Subcutaneous abdominal adipose tissue (tissue), 5 donors: ENCODE measurements around the gene CCSER1.

ENCODE experiments used
- H3K27ac ChIP-seq: one replicate; pipeline ENCODE4 v1.7.0; 2013; ENCODE audit warnings: low read depth, mild to moderate bottlenecking, inconsistent platforms, low read length, moderate library complexity
- H3K27me3 ChIP-seq, 5 donors: one replicate each; pipeline ENCODE4 v1.7.0; 2013; ENCODE audit warnings: low read length in 5 of 5, inconsistent platforms in 1 of 5; ENCODE audit not compliant: control insufficient read depth in 5 of 5, insufficient read depth in 4 of 5
- H3K36me3 ChIP-seq, 5 donors: one replicate each; pipeline ENCODE4 v1.7.0; 2013; ENCODE audit warnings: low read length in 5 of 5; ENCODE audit not compliant: control insufficient read depth in 5 of 5, insufficient read depth in 5 of 5
- H3K4me1 ChIP-seq, 5 donors: one replicate each; pipeline ENCODE4 v1.7.0; 2013; ENCODE audit warnings: low read length in 5 of 5, mild to moderate bottlenecking in 3 of 5, moderate library complexity in 1 of 5; ENCODE audit not compliant: control insufficient read depth in 5 of 5, insufficient read depth in 5 of 5
- H3K4me3 ChIP-seq, 5 donors: one replicate each; pipeline ENCODE4 v1.7.0; 2013; ENCODE audit warnings: low read length in 5 of 5, low read depth in 1 of 5
- H3K9ac ChIP-seq, 5 donors: one replicate each; pipeline ENCODE4 v1.7.0; 2013; ENCODE audit warnings: low read length in 5 of 5, mild to moderate bottlenecking in 4 of 5, moderate library complexity in 3 of 5
- H3K9me3 ChIP-seq, 5 donors: one replicate each; pipeline ENCODE4 v1.7.0; 2013; ENCODE audit warnings: low read length in 5 of 5; ENCODE audit not compliant: control insufficient read depth in 5 of 5
- donor health status: healthy.
- donor health status: healthy.
- donor health status: healthy.
- donor health status: healthy.
- donor health status: healthy.

Gene CCSER1

DNA sequence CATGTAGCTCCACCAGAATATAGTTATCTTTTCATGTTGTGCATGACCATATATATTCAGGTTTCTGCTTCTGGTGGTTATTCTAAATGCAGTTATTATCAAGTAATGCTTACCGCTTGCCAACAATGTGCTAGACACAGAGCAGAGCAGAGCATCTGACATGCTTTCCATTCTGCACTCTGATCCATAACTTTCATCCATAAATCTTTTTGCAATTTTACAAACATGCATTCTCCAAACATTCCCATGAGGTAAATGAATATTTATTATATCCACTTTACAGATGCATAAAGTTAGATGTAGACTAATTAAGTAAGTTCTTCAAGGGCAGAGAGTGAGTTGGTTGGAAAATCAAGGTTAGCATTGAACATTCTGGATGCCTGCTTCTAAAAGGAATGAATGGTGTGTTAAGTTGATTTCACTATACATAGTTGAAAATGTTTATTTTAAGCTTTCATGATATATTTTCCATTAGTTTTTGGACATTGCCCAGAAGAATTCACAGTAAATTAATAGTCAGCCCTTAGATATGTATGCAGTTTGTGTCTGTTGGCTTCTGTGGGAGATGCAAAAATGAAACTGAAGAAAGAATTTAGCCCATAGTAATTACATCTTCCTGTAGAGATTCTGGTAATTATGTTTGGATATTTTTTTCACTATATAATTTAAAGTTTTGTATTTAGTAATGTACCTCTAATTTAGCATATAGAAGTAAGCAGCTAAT is 867.8 kb downstream of the CCSER1 start:
- H3K4me1 ChIP-seq: no peaks in the 10 kb centered on the region
- no peaks in the 10 kb centered on the region for H3K36me3 ChIP-seq

DNA sequence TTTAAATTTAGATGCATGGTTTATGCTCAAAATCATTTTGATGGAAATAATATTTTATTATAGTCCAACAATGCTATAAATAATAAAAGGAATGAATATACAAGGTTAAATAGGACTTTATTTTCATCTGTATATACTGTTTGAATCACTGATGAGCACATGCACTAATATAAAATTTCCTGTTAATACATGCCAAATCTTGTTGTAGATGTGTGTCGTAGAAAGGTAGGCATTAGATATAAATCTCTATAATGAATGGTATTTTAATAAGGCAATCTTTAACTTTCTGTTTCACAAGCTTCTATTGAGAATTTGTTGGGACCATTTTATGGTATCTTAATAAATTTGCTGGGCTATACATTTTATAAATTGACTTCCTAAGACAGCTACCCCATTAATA is 868.8 kb downstream of the CCSER1 start:
- no peak overlapping the region for H3K9ac ChIP-seq
- no peaks in the 10 kb centered on the region for H3K9me3 ChIP-seq
- H3K36me3 ChIP-seq: no peaks in the 10 kb centered on the region
- H3K4me3 ChIP-seq: no peak overlapping the region
- no peaks in the 10 kb centered on the region for H3K27me3 ChIP-seq
- H3K4me1 ChIP-seq: no peaks in the 10 kb centered on the region
- no peak overlapping the region for H3K27ac ChIP-seq

More for the DNA sequence above, 867.8 kb downstream of the CCSER1 start:
- Histone ChIP-seq H3K9ac (no peak overlapping the region), H3K27ac (no peak overlapping the region), H3K9me3 (no peaks in the 10 kb centered on the region), H3K4me3 (no peak overlapping the region), H3K27me3 (no peaks in the 10 kb centered on the region)

DNA sequence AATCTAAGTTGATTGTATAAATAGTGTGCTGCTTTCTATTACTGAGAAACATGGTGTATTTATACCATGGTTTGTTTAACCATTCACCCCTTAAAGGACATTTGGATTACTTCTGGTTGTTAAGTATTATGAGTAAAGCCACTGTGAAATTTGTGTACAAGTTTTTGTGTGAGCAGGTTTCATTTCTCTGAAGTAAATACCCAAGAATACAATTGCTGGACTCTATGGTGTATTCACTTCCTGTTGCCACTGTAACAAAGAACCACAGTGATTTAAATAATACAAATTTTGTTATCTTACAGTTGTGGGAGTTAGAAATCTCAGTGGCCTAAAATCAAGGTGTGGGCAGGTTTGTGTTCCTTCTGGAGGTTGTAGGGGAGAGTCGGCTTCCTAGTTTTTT is 869.6 kb downstream of the CCSER1 start:
- no peak overlapping the region for H3K4me3 ChIP-seq
- no peaks in the 10 kb centered on the region for H3K36me3 ChIP-seq
- no peaks in the 10 kb centered on the region for H3K9me3 ChIP-seq
- H3K4me1 ChIP-seq: no peaks in the 10 kb centered on the region
- H3K27ac ChIP-seq: no peak overlapping the region
- H3K9ac ChIP-seq: no peak overlapping the region
- no peaks in the 10 kb centered on the region for H3K27me3 ChIP-seq

DNA sequence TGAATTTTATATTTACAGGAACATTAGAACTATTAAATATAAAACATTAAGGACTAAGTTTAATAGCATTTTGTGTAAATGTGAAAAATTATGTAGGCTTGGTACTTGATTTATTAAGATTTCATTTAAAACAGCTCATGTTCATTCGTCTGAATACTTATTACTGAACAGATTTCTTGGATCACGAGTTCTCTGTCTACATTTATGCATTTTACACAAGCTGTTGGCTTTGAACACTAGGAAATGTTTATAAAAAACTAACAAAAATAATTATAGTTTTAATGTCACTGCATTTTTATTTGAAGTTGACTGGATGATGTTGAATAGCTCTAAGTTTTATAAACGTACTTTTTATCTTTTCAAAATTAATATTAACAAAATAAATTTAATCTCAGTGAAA is 888.7 kb downstream of the CCSER1 start:
- no peaks in the 10 kb centered on the region for H3K36me3 ChIP-seq
- H3K27ac ChIP-seq: no peak overlapping the region
- no peaks in the 10 kb centered on the region for H3K4me1 ChIP-seq
- no peak overlapping the region for H3K9ac ChIP-seq
- no peaks in the 10 kb centered on the region for H3K9me3 ChIP-seq
- no peaks in the 10 kb centered on the region for H3K27me3 ChIP-seq
- no peak overlapping the region for H3K4me3 ChIP-seq

DNA sequence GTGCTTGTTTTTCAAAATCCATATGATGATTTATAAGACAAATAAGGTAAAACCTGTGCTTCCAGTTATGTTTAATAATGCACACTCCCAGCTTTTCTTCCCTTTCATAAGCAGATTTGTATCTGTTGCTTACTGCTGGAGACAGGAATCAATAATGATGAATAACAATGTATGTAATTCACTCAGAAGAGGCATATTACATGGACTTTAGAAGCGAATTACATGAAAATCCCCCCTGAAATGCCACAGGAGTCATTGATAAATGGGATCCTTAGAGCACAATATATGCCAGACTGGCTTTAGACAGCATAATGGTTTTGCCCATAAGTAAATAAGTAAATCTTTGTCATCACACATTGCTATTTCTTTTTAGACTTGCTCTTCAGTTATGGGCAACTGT is 892.3 kb downstream of the CCSER1 start:
- Histone ChIP-seq H3K27ac (no peak overlapping the region), H3K27me3 (no peaks in the 10 kb centered on the region), H3K9ac (no peak overlapping the region), H3K4me1 (no peaks in the 10 kb centered on the region), H3K36me3 (no peaks in the 10 kb centered on the region), H3K4me3 (no peak overlapping the region), H3K9me3 (no peaks in the 10 kb centered on the region)

DNA sequence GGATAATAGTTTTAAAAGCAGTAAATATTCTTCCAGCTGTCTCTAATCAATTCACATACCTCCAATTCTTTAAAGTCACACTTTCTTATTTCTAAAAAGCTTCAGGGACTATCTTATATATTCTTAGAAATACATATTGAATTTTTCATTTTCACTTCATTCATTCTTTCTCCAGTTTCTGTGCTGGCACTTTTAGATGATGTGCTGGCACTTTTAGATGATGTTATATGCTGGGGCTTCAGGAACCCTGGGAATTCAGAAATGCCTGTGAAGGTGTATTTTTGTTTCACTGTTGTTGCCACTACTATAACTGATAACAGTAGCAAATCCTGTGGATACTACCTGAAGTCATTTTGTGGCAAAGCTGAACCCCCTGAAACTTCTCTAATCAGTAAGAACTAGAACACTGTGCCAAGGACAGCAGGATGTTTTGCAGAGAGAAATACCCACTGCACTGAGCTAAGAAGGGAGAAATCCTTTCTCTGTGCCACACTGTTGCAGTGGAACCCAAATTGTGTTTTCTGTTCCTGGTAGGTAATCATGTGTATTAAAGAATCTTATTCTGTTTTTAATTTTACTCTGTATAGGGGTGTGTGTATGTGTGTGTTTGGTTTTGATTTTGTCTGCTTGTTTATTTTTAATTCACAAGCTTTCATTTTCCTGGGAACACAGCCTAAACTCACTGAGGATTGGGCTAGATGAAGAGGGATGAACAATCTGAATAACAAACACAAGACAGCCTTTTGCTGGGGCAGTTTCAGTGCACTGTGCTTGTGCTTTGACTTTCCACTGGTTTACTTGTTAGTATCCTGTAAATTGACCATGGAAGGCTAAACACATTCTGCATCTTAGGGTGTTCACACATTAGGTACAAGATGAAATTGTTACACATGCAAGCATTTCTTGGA is 898.3 kb downstream of the CCSER1 start:
- H3K9me3 ChIP-seq: no peaks in the 10 kb centered on the region
- no peak overlapping the region for H3K4me3 ChIP-seq
- H3K27me3 ChIP-seq: no peaks in the 10 kb centered on the region
- H3K4me1 ChIP-seq: no peaks in the 10 kb centered on the region
- H3K36me3 ChIP-seq: no peaks in the 10 kb centered on the region
- no peak overlapping the region for H3K9ac ChIP-seq
- no peak overlapping the region for H3K27ac ChIP-seq

DNA sequence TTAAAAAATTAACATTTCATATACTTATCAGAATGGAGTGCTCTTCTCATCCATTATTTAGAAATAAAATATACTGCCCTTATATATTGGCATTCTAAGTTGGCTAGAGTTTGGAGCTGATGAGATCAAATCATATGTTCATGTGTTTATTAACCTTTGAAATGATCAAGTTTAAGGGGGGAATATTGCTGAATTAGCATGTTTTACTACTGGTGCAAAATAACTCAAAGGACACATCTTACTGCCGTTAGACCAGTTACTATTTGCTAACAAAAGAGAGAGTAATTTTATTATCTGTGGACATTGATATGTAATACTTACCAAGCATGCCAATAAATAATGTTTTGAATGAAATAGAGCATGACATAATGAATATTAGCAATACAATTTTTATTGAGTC is 901.0 kb downstream of the CCSER1 start:
- H3K36me3 ChIP-seq: no peaks in the 10 kb centered on the region

DNA sequence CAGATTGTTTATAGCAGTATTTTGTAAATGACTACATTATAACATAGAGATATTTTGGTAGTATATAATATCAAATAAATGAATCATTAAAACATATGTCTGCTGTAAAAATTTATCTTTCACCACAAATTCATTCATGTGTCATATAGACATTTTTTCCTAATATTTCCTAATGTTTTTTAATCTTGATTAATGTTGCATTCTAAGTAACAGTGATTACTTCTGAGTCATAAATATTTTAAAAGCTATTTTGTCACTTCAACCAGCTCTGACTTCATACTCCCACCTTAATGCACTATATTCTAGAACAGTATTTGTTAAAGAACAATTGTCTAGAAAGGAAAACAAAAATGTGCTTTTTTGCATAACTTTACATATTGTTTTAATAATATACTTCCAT is 904.6 kb downstream of the CCSER1 start:
- no peaks in the 10 kb centered on the region for H3K36me3 ChIP-seq
- no peaks in the 10 kb centered on the region for H3K4me1 ChIP-seq
- no peak overlapping the region for H3K4me3 ChIP-seq
- H3K9me3 ChIP-seq: no peaks in the 10 kb centered on the region
- H3K9ac ChIP-seq: no peak overlapping the region
- no peaks in the 10 kb centered on the region for H3K27me3 ChIP-seq
- H3K27ac ChIP-seq: no peak overlapping the region

More for the DNA sequence above, 901.0 kb downstream of the CCSER1 start:
- H3K4me1 ChIP-seq: no peaks in the 10 kb centered on the region
- no peak overlapping the region for H3K27ac ChIP-seq
- no peaks in the 10 kb centered on the region for H3K9me3 ChIP-seq
- no peak overlapping the region for H3K9ac ChIP-seq
- no peak overlapping the region for H3K4me3 ChIP-seq
- H3K27me3 ChIP-seq: no peaks in the 10 kb centered on the region

DNA sequence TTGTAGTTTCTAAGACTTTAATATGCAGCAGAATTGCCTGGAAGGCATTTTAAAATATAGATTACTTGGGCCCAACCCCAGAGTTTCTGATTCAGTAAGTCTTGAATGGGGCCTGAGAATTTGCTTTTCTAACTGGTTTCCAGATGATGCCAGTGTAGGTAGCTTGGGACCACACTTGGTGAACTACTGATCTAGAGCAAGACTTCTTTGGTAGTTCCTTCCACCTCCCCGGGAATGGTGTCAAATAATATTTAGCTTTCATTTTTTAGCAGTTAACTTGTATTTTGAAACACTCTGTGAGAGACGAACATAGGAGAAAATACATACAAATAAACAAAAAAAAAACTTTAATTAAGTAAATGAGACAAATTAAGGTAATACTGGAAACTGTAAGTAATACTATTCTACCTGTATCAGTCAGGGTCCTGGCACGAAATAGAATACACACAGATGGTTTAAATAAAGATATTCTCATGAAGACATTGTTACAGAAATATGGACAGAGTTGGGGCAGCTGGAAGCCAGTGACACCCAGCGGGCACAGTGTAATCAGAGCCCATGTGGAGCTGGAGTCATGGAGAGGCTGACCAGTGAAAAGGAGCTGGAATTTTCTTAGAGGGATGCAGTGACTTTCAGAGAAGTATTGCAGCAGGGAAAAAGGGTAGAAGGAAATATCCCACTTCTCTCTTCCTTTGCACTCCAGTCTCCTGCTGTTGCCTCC is 905.7 kb downstream of the CCSER1 start:
- Histone ChIP-seq H3K27ac (no peak overlapping the region), H3K36me3 (no peaks in the 10 kb centered on the region), H3K9me3 (no peaks in the 10 kb centered on the region), H3K4me3 (no peak overlapping the region), H3K27me3 (no peaks in the 10 kb centered on the region), H3K9ac (no peak overlapping the region), H3K4me1 (no peaks in the 10 kb centered on the region)

DNA sequence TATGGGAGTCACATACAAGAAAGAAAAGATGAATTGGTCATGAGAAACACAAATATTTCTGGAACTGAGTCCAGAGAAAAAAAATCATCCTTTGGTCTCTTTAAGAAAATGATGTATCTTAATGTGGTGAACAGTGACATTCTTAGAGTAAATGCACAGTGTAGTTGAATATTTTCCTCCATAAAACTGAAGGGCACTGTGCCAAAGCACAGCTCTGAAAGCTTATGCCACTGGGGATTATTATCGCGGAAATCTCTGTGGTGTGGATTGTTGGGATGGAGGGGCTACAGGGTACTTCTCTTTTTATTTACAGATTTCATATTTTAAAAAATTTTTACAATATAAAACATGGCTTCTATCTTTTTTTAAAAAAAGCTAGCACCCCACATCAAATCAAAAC is 908.1 kb downstream of the CCSER1 start:
- Histone ChIP-seq H3K9me3 (no peaks in the 10 kb centered on the region), H3K36me3 (no peaks in the 10 kb centered on the region), H3K9ac (no peak overlapping the region), H3K27me3 (no peaks in the 10 kb centered on the region), H3K4me3 (no peak overlapping the region), H3K27ac (no peak overlapping the region), H3K4me1 (no peaks in the 10 kb centered on the region)
